ENCODE data around the gene CEP135.

DNA sequence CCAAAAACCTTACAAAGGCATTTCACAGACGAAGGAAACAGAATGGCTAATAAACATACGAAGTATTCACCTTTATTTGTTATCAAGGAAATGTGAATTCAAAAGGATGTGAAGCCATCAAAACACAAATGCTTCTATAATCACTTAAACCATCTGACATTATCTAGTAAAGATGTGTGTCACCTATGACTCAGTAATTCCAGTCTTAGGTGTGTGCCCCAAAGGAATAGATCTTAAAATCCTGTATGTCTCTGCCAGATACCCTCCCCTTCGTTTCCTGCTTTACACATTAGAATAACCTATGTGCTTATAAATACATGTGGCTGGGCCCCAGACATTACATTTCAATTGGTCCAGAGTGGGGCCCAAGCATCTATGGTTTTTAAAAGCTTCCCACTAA, 41.8 kb upstream of the CEP135 start:
- TF ChIP-seq CTCF (optimal IDR thresholded peaks at IDR 0.05 in 1 of 3, IDR thresholded peaks at IDR 0.05 in 1 of 3, conservative IDR thresholded peaks at IDR 0.05 in 1 of 3; ENCODE audit: extremely low read depth in 1 of 3, insufficient read depth in 2 of 3, low read length in 3 of 3): no peak
- no peak for TF ChIP-seq EZH2 (IDR thresholded peaks at IDR 0.05; ENCODE audit: low read length)

All from keratinocyte (primary cell).